Measurements from ENCODE around the gene RPS27L.

Gene RPS27L

GRCh38 chr15:63180746-63181145, 23.5 kb upstream of the RPS27L start:
- TF ChIP-seq, protein P1, sequence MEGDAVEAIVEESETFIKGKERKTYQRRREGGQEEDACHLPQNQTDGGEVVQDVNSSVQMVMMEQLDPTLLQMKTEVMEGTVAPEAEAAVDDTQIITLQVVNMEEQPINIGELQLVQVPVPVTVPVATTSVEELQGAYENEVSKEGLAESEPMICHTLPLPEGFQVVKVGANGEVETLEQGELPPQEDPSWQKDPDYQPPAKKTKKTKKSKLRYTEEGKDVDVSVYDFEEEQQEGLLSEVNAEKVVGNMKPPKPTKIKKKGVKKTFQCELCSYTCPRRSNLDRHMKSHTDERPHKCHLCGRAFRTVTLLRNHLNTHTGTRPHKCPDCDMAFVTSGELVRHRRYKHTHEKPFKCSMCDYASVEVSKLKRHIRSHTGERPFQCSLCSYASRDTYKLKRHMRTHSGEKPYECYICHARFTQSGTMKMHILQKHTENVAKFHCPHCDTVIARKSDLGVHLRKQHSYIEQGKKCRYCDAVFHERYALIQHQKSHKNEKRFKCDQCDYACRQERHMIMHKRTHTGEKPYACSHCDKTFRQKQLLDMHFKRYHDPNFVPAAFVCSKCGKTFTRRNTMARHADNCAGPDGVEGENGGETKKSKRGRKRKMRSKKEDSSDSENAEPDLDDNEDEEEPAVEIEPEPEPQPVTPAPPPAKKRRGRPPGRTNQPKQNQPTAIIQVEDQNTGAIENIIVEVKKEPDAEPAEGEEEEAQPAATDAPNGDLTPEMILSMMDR (IDR thresholded peaks at IDR 0.05), result no peak

DNA sequence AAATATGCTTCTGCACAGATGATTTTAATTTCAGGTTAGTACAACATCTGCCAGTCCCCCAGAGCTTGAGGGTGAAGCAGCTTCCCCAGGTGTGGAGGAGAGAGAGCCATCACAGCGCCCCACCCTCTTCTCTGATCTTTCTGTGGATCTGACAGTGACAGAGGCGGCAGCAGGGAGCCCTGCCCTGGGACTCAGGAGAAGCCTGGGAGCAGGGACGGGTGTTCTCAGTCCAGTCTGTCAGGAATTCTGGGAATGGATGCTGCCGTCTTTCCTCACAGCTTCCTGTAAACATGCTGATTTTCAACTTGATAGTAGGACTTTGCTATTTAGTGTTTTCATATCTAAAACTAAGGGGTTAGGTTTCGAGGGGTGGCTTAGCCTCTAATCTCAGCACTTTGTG, 20.8 kb upstream of the RPS27L start:
- TF ChIP-seq, protein P1 (IDR thresholded peaks at IDR 0.05), result no peak

GRCh38 chr15:63176302-63176701, 19.0 kb upstream of the RPS27L start:
- TF ChIP-seq, protein P1 (IDR thresholded peaks at IDR 0.05), result no peak

DNA sequence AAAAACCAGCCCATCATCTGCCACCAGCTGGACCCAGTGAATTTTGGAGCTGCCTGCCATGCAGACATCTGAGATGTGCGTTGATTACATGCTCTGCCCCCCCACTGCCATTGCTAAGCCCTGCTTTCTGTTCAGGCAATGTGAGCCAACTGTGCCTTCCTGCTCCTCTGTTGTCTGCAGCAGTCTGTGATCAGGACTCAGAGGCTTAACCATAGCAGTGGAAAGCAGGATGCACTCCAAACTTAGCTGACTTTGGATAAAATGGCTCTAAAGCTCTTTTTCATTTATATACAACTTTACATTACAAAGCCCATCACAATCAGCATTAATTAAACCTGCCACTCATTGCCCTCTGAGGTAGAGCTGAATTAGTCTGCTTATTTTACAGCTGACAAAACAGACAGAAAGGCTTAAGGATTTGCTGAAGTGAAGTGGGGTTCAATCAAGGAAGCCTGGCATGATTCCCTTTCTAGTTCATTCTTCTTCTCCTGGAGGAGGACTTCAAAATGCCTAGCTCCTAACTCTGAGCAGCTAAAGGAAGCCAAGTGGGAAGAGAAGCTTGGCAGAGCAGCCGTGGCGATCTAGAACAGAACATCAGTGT, 15.7 kb upstream of the RPS27L start:
- TF ChIP-seq, protein P1 (IDR thresholded peaks at IDR 0.05), result no peak

- TF ChIP-seq, protein P1 (IDR thresholded peaks at IDR 0.05), result no peak
These were observed 15.1 kb upstream of the RPS27L start for GRCh38 chr15:63172376-63172775.

DNA sequence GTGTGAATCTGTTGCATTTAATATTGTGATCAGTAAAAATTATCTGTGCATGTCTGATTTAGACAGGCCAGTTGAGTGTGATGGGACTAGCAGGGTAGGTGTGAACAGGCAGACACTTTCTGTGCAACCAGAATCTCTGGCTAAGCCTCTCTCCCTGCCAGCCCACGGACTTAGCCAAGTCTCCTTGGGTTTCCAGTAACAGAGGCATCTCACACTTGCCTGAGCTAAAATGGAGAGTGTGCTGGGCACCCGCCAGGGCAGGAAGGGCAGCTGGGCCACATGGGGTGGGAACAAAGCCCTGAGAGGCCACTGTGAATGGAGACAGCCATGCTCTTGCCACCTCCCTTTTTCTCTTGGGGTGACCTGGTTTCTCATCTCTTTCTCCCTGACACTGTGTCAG, 12.5 kb upstream of the RPS27L start:
- TF ChIP-seq, protein P1 (IDR thresholded peaks at IDR 0.05), result no peak

DNA sequence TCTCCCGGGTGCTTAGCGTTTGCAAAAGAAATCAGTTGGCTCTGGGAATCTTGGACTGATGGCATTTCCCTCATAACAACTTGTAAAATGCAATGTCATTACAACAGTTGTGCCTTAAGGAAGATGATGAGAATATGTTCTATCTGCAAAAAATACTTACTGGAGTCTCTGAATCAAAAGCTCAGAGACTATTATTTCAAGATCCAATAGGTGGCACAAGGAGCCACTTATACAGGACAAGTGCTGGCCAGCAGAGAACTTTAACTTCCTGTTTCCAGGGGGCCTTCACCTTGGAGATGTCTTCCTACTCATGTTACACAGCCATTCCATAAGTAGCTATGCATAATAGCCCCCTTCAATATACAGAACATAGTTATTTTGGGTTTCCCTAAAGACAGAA, 8.9 kb upstream of the RPS27L start:
- TF ChIP-seq, protein P1 (IDR thresholded peaks at IDR 0.05), result no peak
